ENCODE measurements around the gene NLN. TPM values are rescaled to one million over a fixed set of nuclear protein-coding genes. Genes with fewer than 3 reads are reported as not detected.
A peak's percentile ranks its signal among the peaks of the same experiment; 100 is the strongest.

NLN gene
- total RNA-seq, 2 experiments from 2014 or later, result 38.4 to 42.5 TPM

DNA sequence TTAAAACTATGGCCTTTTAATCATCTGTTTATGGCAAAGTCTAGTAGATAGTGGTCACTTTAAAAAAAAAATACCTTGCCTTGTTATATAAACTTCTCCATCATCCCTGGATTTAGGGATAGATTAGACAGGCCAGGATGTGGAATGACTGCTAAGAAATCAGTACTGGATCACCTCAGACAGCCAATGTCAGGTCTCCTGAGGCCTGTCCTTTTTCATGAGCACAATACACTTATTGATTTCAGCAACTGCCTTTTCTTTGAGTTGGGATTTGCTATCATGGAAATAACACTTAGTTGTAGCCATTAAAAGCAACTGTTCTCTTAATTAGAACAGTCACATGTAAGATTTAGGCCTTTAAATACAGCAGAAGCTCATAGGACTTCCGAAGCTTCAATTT is 77.9 kb downstream of the NLN start:
- Mint-ChIP-seq H3K36me3 (ENCODE audit: low read depth) (peaks cover 33% of the 10 kb centered on the region), H3K27me3 (no peaks in the 10 kb centered on the region), H3K4me3 (no peak overlapping the region), H3K27ac (no peak overlapping the region), H3K9me3 (peaks cover 4% of the 10 kb centered on the region), H3K4me1 (ENCODE audit: low read depth) (peaks cover 21% of the 10 kb centered on the region)
- DNase-seq, result no peak
- intact Hi-C loops (cut with micrococcal nuclease), result loop anchor here (10.0 kb wide), 1 partner anchor 125 kb away; the partner anchor contains the start of gene ERBIN
- TF ChIP-seq, protein P1, sequence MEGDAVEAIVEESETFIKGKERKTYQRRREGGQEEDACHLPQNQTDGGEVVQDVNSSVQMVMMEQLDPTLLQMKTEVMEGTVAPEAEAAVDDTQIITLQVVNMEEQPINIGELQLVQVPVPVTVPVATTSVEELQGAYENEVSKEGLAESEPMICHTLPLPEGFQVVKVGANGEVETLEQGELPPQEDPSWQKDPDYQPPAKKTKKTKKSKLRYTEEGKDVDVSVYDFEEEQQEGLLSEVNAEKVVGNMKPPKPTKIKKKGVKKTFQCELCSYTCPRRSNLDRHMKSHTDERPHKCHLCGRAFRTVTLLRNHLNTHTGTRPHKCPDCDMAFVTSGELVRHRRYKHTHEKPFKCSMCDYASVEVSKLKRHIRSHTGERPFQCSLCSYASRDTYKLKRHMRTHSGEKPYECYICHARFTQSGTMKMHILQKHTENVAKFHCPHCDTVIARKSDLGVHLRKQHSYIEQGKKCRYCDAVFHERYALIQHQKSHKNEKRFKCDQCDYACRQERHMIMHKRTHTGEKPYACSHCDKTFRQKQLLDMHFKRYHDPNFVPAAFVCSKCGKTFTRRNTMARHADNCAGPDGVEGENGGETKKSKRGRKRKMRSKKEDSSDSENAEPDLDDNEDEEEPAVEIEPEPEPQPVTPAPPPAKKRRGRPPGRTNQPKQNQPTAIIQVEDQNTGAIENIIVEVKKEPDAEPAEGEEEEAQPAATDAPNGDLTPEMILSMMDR (IDR thresholded peaks at IDR 0.05), result no peak
- ChIA-PET CTCF (no interaction called here), POLR2A (interaction anchor here (1.0 kb wide), 1 partner anchor 8 kb away, joined by 3 read pairs; no protein-coding TSS in a partner anchor)
- no peak for ATAC-seq

DNA sequence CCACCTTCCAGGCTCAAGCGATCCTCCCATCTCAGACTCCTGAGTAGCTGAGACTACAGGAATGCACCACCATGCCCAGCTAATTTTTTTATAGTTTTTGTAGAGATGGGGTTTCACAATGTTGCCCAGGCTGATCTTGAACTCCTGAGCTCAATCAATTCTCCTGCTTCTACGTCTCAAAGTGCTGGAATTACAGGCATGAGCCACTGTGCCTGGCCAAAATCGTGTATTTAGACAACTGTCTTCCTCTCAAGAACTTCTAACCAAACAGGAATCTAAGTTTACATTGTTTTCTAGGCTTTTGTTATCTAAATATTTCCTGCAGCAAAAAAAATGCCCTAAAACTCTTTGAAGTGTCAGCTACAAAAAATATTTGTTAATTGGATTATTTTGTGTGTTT is 78.8 kb downstream of the NLN start:
- Mint-ChIP-seq H3K4me3 (no peak overlapping the region), H3K36me3 (ENCODE audit: low read depth) (peaks cover 41% of the 10 kb centered on the region), H3K9me3 (peaks cover 4% of the 10 kb centered on the region), H3K27ac (no peak overlapping the region), H3K4me1 (ENCODE audit: low read depth) (peaks cover 27% of the 10 kb centered on the region), H3K27me3 (no peaks in the 10 kb centered on the region)
- DNase-seq (no peak), ATAC-seq (no peak)
- CTCF ChIA-PET, result no interaction called here
- TF ChIP-seq, protein P1 (IDR thresholded peaks at IDR 0.05), result no peak
- intact Hi-C loops (cut with micrococcal nuclease), result loop anchor here (10.0 kb wide), 1 partner anchor 124 kb away; the partner anchor contains the start of gene ERBIN
- POLR2A ChIA-PET, result no interaction called here

DNA sequence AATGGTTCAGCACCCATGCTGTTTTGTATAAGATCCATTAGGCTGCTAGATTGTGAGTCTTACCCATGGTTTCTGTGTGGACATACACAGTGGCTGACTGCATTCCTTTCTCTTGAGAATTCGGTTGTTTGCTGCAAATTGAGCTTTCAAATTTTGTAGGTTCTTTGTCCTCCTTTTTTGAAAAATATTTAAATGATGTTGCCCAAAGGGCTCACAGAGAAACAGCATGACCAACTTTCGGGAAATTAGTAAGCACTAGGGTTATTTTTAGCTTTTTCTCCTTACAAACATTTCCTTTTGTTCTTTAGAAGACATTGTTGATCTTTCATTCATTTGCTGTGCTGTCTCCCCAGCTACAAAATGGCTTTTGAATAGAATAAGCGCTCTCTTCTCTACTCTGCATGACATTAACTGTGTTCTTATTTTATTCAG is 79.4 kb downstream of the NLN start:
- POLR2A ChIA-PET, result no interaction called here
- Mint-ChIP-seq H3K27ac (no peak overlapping the region), H3K4me1 (ENCODE audit: low read depth) (peaks cover 27% of the 10 kb centered on the region), H3K4me3 (no peak overlapping the region), H3K9me3 (peaks cover 7% of the 10 kb centered on the region), H3K36me3 (ENCODE audit: low read depth) (peaks cover 47% of the 10 kb centered on the region), H3K27me3 (no peaks in the 10 kb centered on the region)
- TF ChIP-seq, protein P1 (IDR thresholded peaks at IDR 0.05), result no peak
- intact Hi-C loops (cut with micrococcal nuclease), result loop anchor here (10.0 kb wide), 1 partner anchor 123 kb away; the partner anchor contains the start of gene ERBIN
- CTCF ChIA-PET, result no interaction called here
- ATAC-seq (no peak), DNase-seq (no peak)

DNA sequence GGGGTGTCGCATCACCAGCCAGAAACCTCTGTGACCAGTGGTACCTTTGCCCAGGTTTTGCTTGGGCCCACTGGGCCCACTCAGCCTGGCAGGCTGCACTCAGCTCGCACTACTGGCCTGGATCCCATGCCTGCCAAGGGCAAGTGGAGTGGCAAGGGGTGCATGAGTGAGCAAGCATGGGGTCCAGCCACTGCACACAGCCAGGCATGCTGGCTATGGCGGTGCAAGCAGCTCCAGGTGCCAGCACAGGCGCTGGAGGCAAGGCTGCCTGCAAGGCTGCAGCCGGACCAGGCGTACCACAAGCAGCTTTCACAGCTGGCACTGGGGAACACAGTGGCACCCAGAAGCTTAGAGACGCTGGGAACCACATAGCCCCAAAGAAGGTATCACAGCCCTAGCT is 80.1 kb downstream of the NLN start:
- POLR2A ChIA-PET, result interaction anchor here (0.9 kb wide), 1 partner anchor 11 kb away, joined by 3 read pairs; no protein-coding TSS in a partner anchor
- no peak overlapping the region for H3K27ac Mint-ChIP-seq
- no peak for DNase-seq
- ATAC-seq, result no peak
- peaks cover 9% of the 10 kb centered on the region for H3K9me3 Mint-ChIP-seq
- TF ChIP-seq, protein P1 (IDR thresholded peaks at IDR 0.05), result no peak
- intact Hi-C loops (cut with micrococcal nuclease), result loop anchor here (10.0 kb wide), 1 partner anchor 123 kb away; the partner anchor contains the start of gene ERBIN
- peaks cover 27% of the 10 kb centered on the region for H3K4me1 Mint-ChIP-seq (ENCODE audit: low read depth)
- no peak overlapping the region for H3K4me3 Mint-ChIP-seq
- CTCF ChIA-PET, result interaction anchor here (2.0 kb wide), 1 partner anchor 20 kb away, joined by 4 read pairs; no protein-coding TSS in a partner anchor
- H3K36me3 Mint-ChIP-seq (ENCODE audit: low read depth), result peaks cover 48% of the 10 kb centered on the region
- H3K27me3 Mint-ChIP-seq, result no peaks in the 10 kb centered on the region

DNA sequence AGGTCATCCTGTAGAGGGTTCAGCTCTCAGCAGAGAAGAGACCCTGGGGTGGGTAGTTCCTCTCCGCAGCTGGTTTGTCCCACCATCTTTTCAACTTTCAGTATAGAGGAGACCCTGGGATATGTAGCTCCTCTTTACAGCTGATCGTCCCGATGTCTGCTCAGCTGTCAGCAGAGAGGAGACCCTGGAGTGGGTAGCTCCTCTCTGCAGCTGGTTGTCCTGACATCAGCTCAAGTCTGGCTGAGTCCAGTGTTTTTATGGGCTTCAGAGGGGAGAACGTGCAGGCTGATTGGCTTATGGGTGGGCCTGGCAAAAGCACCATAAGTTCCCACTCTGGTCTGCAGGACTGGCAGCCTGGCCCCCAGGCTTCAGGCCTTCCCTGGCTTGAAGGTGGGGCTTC is 80.8 kb downstream of the NLN start:
- POLR2A ChIA-PET, result interaction anchor here (0.8 to 1.4 kb wide), 3 partner anchors 11 to 354 kb away, joined by 3 to 4 read pairs (median 3); no protein-coding TSS in a partner anchor

More for the DNA sequence above, 80.8 kb downstream of the NLN start:
- ATAC-seq (no peak), DNase-seq (peak; percentile 20)
- intact Hi-C loops (cut with micrococcal nuclease), result loop anchor here (10.0 kb wide), 1 partner anchor 122 kb away; the partner anchor contains the start of gene ERBIN
- Mint-ChIP-seq H3K4me3 (no peak overlapping the region), H3K4me1 (ENCODE audit: low read depth) (peaks cover 27% of the 10 kb centered on the region), H3K27me3 (no peaks in the 10 kb centered on the region), H3K36me3 (ENCODE audit: low read depth) (peaks cover 44% of the 10 kb centered on the region), H3K27ac (no peak overlapping the region), H3K9me3 (peaks cover 9% of the 10 kb centered on the region)
- TF ChIP-seq, protein P1 (IDR thresholded peaks at IDR 0.05), result no peak
- CTCF ChIA-PET, result interaction anchor here (2.0 kb wide), 1 partner anchor 21 kb away, joined by 4 read pairs; no protein-coding TSS in a partner anchor

All from activated CD8-positive, alpha-beta T cell treated with anti-CD3 and anti-CD28 coated beads for 36 hours (primary cell).